Smooth muscle cell (in vitro differentiated cells): Measurements from ENCODE around the gene TSPOAP1. TPM values are rescaled to one million over a fixed set of nuclear protein-coding genes. Genes with fewer than 3 reads are reported as not detected.

ENCODE experiments used
- DNase-seq: peaks from one replicate; lab custom pipeline; 2025; ENCODE audit not compliant: unreplicated experiment; lab: John Stamatoyannopoulos, UW
- H2AFZ ChIP-seq: fragments of 200-600 bp; sonication (generic); 2 replicates; pipeline ENCODE4 v1.6.0; 2016; ENCODE audit warnings: antibody characterized with exemption, low read depth, mild to moderate bottlenecking
- H3F3A ChIP-seq: fragments of 200-600 bp; sonication (generic); 2 replicates; pipeline ENCODE4 v1.6.0; 2017; ENCODE audit warnings: antibody characterized with exemption, low read depth
- H3K27ac ChIP-seq: fragments of 200-600 bp; sonication (generic); 2 replicates; pipeline ENCODE4 v1.5.1; 2016; ENCODE audit warnings: low read depth, mild to moderate bottlenecking
- H3K27me3 ChIP-seq: fragments of 200-600 bp; sonication (generic); 2 replicates; pipeline ENCODE4 v1.6.1; 2016; ENCODE audit warnings: low read depth, mild to moderate bottlenecking
- H3K36me3 ChIP-seq: fragments of 200-600 bp; sonication (generic); 2 replicates; pipeline ENCODE4 v1.5.1; 2016; ENCODE audit warnings: low read depth
- H3K4me1 ChIP-seq: fragments of 200-600 bp; sonication (generic); 2 replicates; pipeline ENCODE4 v1.5.1; 2016; ENCODE audit warnings: low read depth
- H3K4me2 ChIP-seq: fragments of 200-600 bp; sonication (generic); 2 replicates; pipeline ENCODE4 v1.6.0; 2016; ENCODE audit warnings: mild to moderate bottlenecking
- H3K4me3 ChIP-seq: fragments of 200-600 bp; sonication (generic); 2 replicates; pipeline ENCODE4 v1.5.1; 2016; ENCODE audit warnings: mild to moderate bottlenecking
- H3K79me2 ChIP-seq: fragments of 200-600 bp; sonication (generic); 2 replicates; pipeline ENCODE4 v1.6.0; 2016; ENCODE audit warnings: low read depth, mild to moderate bottlenecking
- H3K9ac ChIP-seq: fragments of 200-600 bp; sonication (generic); 2 replicates; pipeline ENCODE4 v1.6.0; 2016; ENCODE audit warnings: low read depth
- H3K9me3 ChIP-seq: fragments of 200-600 bp; sonication (generic); replicated peaks from 2 replicates; pipeline ENCODE4 v1.5.1; 2016; ENCODE audit warnings: low read depth
- H4K20me1 ChIP-seq: fragments of 200-600 bp; sonication (generic); 2 replicates; pipeline ENCODE4 v1.6.0; 2016; ENCODE audit warnings: low read depth
- WGBS: methylation state at CpG from one replicate; pipeline ENCODE4 v1.1.7; 2016; ENCODE audit warnings: low lambda C conversion rate; 5-methylcytosine and 5-hydroxymethylcytosine counted together
- polyA plus RNA-seq: library from polyadenylated mRNA; unstranded; fragments of >200 nt; fragmentation: Nextera tagmentation; extraction: Ambion mirVana; gene quantifications from 2 replicates; pipeline ENCODE4 v1.2.1, GENCODE V29; 2016
- total RNA-seq: library from RNA; depleted of rRNA; stranded (reverse); fragments of >200 nt; gene quantifications from 2 replicates; pipeline ENCODE4 v1.2.3, GENCODE V29; 2014
- TF ChIP-seq, protein P1 (sequence below): fragments of 200-600 bp; sonication (generic); IDR thresholded peaks from 2 replicates; pipeline ENCODE4 v1.5.1; 2017; ENCODE audit warnings: borderline replicate concordance, mild to moderate bottlenecking, antibody characterized with exemption; ENCODE audit not compliant: insufficient read depth, poor library complexity, severe bottlenecking

TSPOAP1 gene
- total and polyA plus RNA-seq, 2 experiments from 2014 or later = 7.0 to 11.7 TPM

DNA sequence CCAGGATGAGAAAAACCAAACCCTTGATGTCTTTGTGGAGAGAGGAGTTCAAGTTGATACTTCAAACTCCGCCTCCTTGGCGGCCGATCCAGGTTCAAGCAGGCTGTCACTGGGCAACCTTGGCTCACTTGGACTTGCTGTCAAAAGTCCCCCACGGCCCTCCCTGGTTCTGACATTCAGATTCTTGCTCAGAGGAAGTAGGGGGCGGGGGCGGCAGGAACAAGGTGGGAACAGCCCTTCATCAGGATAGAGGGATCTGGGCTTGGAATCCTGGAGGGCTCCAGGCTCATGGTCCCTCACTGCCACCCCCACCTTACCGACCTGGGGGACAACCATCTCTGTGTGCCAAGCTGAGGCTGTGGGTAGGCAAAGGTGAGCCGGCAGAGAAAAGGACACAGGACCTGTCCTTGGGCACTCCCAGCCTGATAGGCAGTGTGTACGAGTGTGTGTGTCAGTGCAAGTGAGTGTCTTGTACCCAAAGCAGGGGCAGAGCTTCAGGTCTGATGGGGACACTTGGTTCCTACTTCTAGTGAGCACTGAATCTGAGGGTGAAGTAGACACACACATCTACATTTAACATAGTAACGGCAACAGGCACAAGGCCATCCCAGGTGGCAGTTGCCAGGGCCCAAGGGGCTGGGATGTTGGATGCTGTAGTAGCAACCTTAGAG, 6.6 kb upstream of the TSPOAP1 start:
- Histone ChIP-seq H3K4me2 (no peak overlapping the region), H3K4me1 (peaks cover 17% of the 10 kb centered on the region), H3F3A (peaks cover 16% of the 10 kb centered on the region), H3K4me3 (no peak overlapping the region), H3K79me2 (no peaks in the 10 kb centered on the region), H3K27me3 (no peaks in the 10 kb centered on the region), H2AFZ (no peak overlapping the region), H3K27ac (no peak overlapping the region), H3K9me3 (no peaks in the 10 kb centered on the region), H4K20me1 (no peaks in the 10 kb centered on the region), H3K9ac (no peak overlapping the region), H3K36me3 (no peaks in the 10 kb centered on the region)
- TF ChIP-seq, protein P1, sequence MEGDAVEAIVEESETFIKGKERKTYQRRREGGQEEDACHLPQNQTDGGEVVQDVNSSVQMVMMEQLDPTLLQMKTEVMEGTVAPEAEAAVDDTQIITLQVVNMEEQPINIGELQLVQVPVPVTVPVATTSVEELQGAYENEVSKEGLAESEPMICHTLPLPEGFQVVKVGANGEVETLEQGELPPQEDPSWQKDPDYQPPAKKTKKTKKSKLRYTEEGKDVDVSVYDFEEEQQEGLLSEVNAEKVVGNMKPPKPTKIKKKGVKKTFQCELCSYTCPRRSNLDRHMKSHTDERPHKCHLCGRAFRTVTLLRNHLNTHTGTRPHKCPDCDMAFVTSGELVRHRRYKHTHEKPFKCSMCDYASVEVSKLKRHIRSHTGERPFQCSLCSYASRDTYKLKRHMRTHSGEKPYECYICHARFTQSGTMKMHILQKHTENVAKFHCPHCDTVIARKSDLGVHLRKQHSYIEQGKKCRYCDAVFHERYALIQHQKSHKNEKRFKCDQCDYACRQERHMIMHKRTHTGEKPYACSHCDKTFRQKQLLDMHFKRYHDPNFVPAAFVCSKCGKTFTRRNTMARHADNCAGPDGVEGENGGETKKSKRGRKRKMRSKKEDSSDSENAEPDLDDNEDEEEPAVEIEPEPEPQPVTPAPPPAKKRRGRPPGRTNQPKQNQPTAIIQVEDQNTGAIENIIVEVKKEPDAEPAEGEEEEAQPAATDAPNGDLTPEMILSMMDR = no peak
- 92% methylated on average over 10 of the region's 10 CpGs for WGBS
- no peak for DNase-seq

DNA sequence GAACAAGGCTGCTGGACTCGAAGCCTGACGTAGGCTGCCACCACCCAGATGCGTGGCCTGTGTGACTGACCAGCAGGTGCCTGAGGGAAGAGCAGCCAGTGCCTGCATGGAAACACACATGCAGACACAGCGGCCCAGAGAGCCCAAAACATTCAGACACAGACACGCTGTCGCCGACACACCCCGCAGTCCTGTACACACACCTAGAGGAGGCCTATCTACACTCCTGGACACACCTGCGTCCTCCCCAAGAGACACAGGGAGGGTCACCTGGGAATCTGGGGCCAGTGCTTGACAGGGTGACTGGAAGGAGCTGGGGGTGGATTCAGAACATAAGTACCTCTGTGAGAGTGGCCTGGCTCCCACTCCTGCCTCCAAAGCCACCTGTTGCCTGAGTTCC, 6.1 kb upstream of the TSPOAP1 start:
- no peak overlapping the region for H3K4me3 ChIP-seq
- no peaks in the 10 kb centered on the region for H3K36me3 ChIP-seq
- H3K4me1 ChIP-seq = peaks cover 17% of the 10 kb centered on the region
- WGBS = 95% methylated on average over 9 of the region's 9 CpGs
- no peak overlapping the region for H2AFZ ChIP-seq
- H3K27ac ChIP-seq = no peak overlapping the region
- H3K79me2 ChIP-seq = no peaks in the 10 kb centered on the region
- no peak for DNase-seq
- H4K20me1 ChIP-seq = no peaks in the 10 kb centered on the region
- no peaks in the 10 kb centered on the region for H3K9me3 ChIP-seq
- no peak overlapping the region for H3K4me2 ChIP-seq
- TF ChIP-seq, protein P1 = no peak
- H3K9ac ChIP-seq = no peak overlapping the region
- peaks cover 11% of the 10 kb centered on the region for H3F3A ChIP-seq
- H3K27me3 ChIP-seq = no peaks in the 10 kb centered on the region

DNA sequence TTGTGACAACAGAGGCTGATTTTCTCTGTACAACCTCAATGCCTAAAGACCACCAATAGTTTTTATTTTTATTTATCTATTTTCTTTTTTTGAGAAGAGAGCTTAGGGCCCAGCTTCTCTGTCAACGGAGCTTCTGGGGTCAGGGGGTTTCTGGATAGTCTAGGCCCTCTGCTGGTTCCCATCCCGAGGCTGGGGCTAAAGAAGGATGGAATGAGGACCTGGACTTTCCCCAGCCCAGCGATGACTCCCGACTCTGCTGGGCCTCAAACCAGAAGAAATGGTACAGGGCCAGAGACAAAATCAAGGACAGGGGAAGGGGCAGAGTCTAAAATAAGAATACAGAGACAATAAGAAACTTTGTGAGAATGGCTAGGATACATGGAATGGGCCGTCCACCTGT, 5.7 kb upstream of the TSPOAP1 start:
- Histone ChIP-seq H3K9me3 (no peaks in the 10 kb centered on the region), H3F3A (peaks cover 8% of the 10 kb centered on the region), H3K4me2 (no peak overlapping the region), H3K36me3 (no peaks in the 10 kb centered on the region), H2AFZ (no peak overlapping the region), H3K79me2 (no peaks in the 10 kb centered on the region), H3K4me1 (peaks cover 19% of the 10 kb centered on the region), H4K20me1 (no peaks in the 10 kb centered on the region), H3K4me3 (no peak overlapping the region), H3K27ac (no peak overlapping the region), H3K27me3 (no peaks in the 10 kb centered on the region), H3K9ac (no peak overlapping the region)
- WGBS = 92% methylated on average over 5 of the region's 5 CpGs
- no peak for DNase-seq
- TF ChIP-seq, protein P1 = no peak

DNA sequence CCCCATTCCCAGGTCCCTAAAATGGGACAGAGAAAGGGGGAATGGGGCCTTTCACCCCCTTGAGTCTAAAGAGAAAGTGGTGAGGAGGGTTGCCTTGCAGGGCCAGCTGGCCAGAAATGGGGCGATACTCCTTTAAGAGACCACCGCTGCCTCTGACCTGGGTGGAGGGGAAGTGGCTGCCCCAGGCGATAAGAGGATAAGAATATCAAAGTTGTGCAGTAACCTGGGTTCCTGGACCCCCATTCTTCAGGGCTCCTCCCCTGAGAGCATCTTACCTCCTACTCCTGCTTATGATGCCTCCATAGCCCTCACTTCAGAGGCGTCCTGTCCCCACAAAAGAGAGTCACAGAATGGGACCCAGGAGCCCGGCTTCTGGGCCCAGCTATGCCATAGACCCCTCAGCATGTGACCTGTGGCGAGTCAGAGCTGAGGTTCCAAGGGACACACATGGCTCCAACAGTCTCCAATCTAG, 5.2 kb upstream of the TSPOAP1 start:
- Histone ChIP-seq H3K9me3 (no peaks in the 10 kb centered on the region), H2AFZ (no peak overlapping the region), H4K20me1 (no peaks in the 10 kb centered on the region), H3K4me1 (peaks cover 19% of the 10 kb centered on the region), H3K27me3 (no peaks in the 10 kb centered on the region), H3F3A (peaks cover 8% of the 10 kb centered on the region), H3K27ac (no peak overlapping the region), H3K4me2 (no peak overlapping the region), H3K9ac (no peak overlapping the region), H3K36me3 (no peaks in the 10 kb centered on the region), H3K4me3 (no peak overlapping the region), H3K79me2 (no peaks in the 10 kb centered on the region)
- DNase-seq = no peak
- TF ChIP-seq, protein P1 = no peak
- 88% methylated on average over 6 of the region's 6 CpGs for WGBS
